ENCODE measurements around the gene DCAF4L1.

DCAF4L1 gene

DNA sequence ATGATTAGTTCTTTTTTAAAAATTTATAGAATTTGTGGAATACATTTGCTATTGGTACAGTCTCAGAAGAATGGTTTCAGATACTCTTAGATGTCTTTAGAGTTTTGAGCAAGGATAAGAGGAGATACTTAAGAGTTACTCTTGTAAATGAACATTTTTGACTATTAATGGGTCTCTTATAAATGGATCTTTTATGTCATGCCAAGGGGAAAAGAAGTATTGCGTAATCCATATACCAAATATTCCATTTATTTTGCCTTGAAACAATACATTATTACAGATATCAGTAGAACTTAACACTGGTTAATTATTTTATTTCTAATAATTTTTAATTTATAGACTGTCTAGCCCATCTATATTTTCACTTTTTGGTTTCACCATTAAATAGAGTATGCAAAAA, 17.2 kb upstream of the DCAF4L1 start:
- TF ChIP-seq EZH2 (IDR thresholded peaks at IDR 0.05; ENCODE audit: borderline replicate concordance, low read depth, low read length, severe bottlenecking), result no peak
- TF ChIP-seq, protein P1, sequence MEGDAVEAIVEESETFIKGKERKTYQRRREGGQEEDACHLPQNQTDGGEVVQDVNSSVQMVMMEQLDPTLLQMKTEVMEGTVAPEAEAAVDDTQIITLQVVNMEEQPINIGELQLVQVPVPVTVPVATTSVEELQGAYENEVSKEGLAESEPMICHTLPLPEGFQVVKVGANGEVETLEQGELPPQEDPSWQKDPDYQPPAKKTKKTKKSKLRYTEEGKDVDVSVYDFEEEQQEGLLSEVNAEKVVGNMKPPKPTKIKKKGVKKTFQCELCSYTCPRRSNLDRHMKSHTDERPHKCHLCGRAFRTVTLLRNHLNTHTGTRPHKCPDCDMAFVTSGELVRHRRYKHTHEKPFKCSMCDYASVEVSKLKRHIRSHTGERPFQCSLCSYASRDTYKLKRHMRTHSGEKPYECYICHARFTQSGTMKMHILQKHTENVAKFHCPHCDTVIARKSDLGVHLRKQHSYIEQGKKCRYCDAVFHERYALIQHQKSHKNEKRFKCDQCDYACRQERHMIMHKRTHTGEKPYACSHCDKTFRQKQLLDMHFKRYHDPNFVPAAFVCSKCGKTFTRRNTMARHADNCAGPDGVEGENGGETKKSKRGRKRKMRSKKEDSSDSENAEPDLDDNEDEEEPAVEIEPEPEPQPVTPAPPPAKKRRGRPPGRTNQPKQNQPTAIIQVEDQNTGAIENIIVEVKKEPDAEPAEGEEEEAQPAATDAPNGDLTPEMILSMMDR (IDR thresholded peaks at IDR 0.05; ENCODE audit: borderline replicate concordance, extremely low read depth, low read length, poor library complexity, severe bottlenecking), result no peak
- Histone ChIP-seq H3K4me1 (ENCODE audit: insufficient read depth, low read length) (no peaks in the 10 kb centered on the region), H3K27me3 (ENCODE audit: insufficient read depth, low read length, poor library complexity) (no peaks in the 10 kb centered on the region), H3K4me3 (ENCODE audit: low read depth in 1 of 2, low read length in 2 of 2) (no peak overlapping the region), H2AFZ (ENCODE audit: low read depth, low read length) (no peak overlapping the region), H3K9ac (ENCODE audit: low read depth, low read length) (no peak overlapping the region), H3K79me2 (ENCODE audit: insufficient read depth, low read length) (no peaks in the 10 kb centered on the region), H3K36me3 (ENCODE audit: insufficient read depth, low read length) (no peaks in the 10 kb centered on the region; the same call in 1 of the 2 replicates), H3K9me3 (ENCODE audit: insufficient read depth, low read length, severe bottlenecking) (no peaks in the 10 kb centered on the region), H3K27ac (ENCODE audit: low read length) (no peak overlapping the region), H3K4me2 (ENCODE audit: insufficient read depth, low read length) (no peak overlapping the region), H4K20me1 (ENCODE audit: insufficient read depth, low read length) (no peaks in the 10 kb centered on the region)
- DNase-seq (no peak), ATAC-seq (ENCODE audit: insufficient read depth, low read depth) (no peak)

DNA sequence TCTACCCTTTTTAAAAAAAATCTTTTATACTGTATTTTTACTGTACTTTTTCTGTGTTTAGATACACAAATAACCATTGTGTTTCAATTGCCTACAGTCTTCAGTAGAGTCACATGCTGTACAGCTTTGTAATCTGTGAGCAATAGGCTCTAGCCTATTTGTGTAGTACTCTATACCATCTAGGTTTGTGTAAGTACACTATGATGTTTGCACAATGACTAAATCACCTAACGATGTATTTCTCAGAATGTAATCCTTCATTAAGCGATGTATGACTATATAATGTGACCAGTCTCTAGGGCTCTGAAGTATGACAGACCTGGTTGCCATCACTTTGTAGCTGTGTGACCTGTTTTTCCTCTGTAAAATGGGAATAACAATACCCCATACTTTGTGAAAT, 14.2 kb upstream of the DCAF4L1 start:
- H3K27me3 ChIP-seq (ENCODE audit: insufficient read depth, low read length, poor library complexity), result no peaks in the 10 kb centered on the region
- H2AFZ ChIP-seq (ENCODE audit: low read depth, low read length), result no peak overlapping the region
- no peaks in the 10 kb centered on the region for H3K4me1 ChIP-seq (ENCODE audit: insufficient read depth, low read length)
- no peak overlapping the region for H3K27ac ChIP-seq (ENCODE audit: low read length)
- no peaks in the 10 kb centered on the region for H3K9me3 ChIP-seq (ENCODE audit: insufficient read depth, low read length, severe bottlenecking)
- no peak overlapping the region for H3K9ac ChIP-seq (ENCODE audit: low read depth, low read length)
- H3K4me3 ChIP-seq (ENCODE audit: low read depth in 1 of 2, low read length in 2 of 2), result no peak overlapping the region
- no peaks in the 10 kb centered on the region for H3K79me2 ChIP-seq (ENCODE audit: insufficient read depth, low read length)
- no peaks in the 10 kb centered on the region for H3K36me3 ChIP-seq (ENCODE audit: insufficient read depth, low read length)
- H3K4me2 ChIP-seq (ENCODE audit: insufficient read depth, low read length), result no peak overlapping the region
- TF ChIP-seq, protein P1 (IDR thresholded peaks at IDR 0.05; ENCODE audit: borderline replicate concordance, extremely low read depth, low read length, poor library complexity, severe bottlenecking), result no peak
- no peak for TF ChIP-seq EZH2 (IDR thresholded peaks at IDR 0.05; ENCODE audit: borderline replicate concordance, low read depth, low read length, severe bottlenecking)
- H4K20me1 ChIP-seq (ENCODE audit: insufficient read depth, low read length), result no peaks in the 10 kb centered on the region
- DNase-seq (no peak), ATAC-seq (ENCODE audit: insufficient read depth, low read depth) (no peak)

DNA sequence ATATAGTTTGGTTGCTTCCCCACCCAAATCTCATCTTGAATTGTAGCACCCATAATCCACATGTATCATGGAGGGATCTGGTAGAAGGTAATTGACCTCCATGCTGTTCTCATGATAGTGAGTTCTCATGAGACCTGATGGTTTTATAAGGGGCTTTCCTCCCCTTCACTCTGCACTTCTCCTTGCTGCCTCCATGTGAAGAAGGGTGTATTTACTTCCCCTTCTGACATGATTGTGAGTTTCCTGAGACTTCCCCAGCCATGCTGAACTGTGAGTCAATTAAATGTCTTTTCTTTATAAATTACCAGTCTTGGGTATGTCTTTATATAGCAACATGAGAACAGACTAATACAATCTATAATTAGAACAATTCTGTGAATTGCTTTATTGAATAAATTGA, 11.9 kb upstream of the DCAF4L1 start:
- Histone ChIP-seq H4K20me1 (ENCODE audit: insufficient read depth, low read length) (no peaks in the 10 kb centered on the region), H3K4me1 (ENCODE audit: insufficient read depth, low read length) (no peaks in the 10 kb centered on the region), H2AFZ (ENCODE audit: low read depth, low read length) (no peak overlapping the region), H3K79me2 (ENCODE audit: insufficient read depth, low read length) (no peaks in the 10 kb centered on the region), H3K4me3 (ENCODE audit: low read depth in 1 of 2, low read length in 2 of 2) (no peak overlapping the region), H3K9me3 (ENCODE audit: insufficient read depth, low read length, severe bottlenecking) (no peaks in the 10 kb centered on the region), H3K27ac (ENCODE audit: low read length) (no peak overlapping the region), H3K4me2 (ENCODE audit: insufficient read depth, low read length) (no peak overlapping the region), H3K27me3 (ENCODE audit: insufficient read depth, low read length, poor library complexity) (no peaks in the 10 kb centered on the region), H3K9ac (ENCODE audit: low read depth, low read length) (no peak overlapping the region), H3K36me3 (ENCODE audit: insufficient read depth, low read length) (no peaks in the 10 kb centered on the region)
- TF ChIP-seq EZH2 (IDR thresholded peaks at IDR 0.05; ENCODE audit: borderline replicate concordance, low read depth, low read length, severe bottlenecking), result no peak
- TF ChIP-seq, protein P1 (IDR thresholded peaks at IDR 0.05; ENCODE audit: borderline replicate concordance, extremely low read depth, low read length, poor library complexity, severe bottlenecking), result no peak
- no peak for DNase-seq
- ATAC-seq (ENCODE audit: insufficient read depth, low read depth), result no peak

DNA sequence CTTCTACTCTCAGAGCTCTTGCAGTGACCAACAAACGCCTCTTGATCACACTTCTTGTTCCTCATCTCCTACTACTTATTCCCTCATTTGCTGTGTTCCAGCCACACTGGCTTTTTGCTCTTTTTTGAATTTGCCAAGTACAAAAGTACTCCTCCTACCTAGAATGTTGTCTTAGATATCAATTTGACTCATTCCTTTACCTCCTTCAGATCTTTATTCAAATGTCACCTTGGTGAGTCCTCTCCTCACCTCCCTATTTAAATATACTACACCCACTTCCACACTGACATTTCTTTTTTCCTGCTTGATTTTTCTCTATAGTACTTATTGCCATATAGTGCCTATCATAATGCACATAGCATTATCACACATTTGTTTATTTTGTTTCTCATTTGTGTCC, 6.2 kb upstream of the DCAF4L1 start:
- H3K27me3 ChIP-seq (ENCODE audit: insufficient read depth, low read length, poor library complexity), result no peaks in the 10 kb centered on the region
- H3K79me2 ChIP-seq (ENCODE audit: insufficient read depth, low read length), result no peaks in the 10 kb centered on the region
- no peak overlapping the region for H3K27ac ChIP-seq (ENCODE audit: low read length)
- DNase-seq, result no peak
- no peaks in the 10 kb centered on the region for H3K4me1 ChIP-seq (ENCODE audit: insufficient read depth, low read length)
- H3K4me2 ChIP-seq (ENCODE audit: insufficient read depth, low read length), result no peak overlapping the region
- no peak overlapping the region for H2AFZ ChIP-seq (ENCODE audit: low read depth, low read length)
- no peak overlapping the region for H3K9ac ChIP-seq (ENCODE audit: low read depth, low read length)
- no peaks in the 10 kb centered on the region for H3K36me3 ChIP-seq (ENCODE audit: insufficient read depth, low read length)
- H3K4me3 ChIP-seq (ENCODE audit: low read depth in 1 of 2, low read length in 2 of 2), result no peak overlapping the region
- no peaks in the 10 kb centered on the region for H3K9me3 ChIP-seq (ENCODE audit: insufficient read depth, low read length, severe bottlenecking)
- ATAC-seq (ENCODE audit: insufficient read depth, low read depth), result no peak
- H4K20me1 ChIP-seq (ENCODE audit: insufficient read depth, low read length), result no peaks in the 10 kb centered on the region
- no peak for TF ChIP-seq EZH2 (IDR thresholded peaks at IDR 0.05; ENCODE audit: borderline replicate concordance, low read depth, low read length, severe bottlenecking)
- TF ChIP-seq, protein P1 (IDR thresholded peaks at IDR 0.05; ENCODE audit: borderline replicate concordance, extremely low read depth, low read length, poor library complexity, severe bottlenecking), result no peak

Measured in DND-41 (cell line).